ES-I3 (cell line): Measurements from ENCODE around the gene DGKB.

Experiments used
- H3K36me3 ChIP-seq: 2 replicates; pipeline ENCODE4 v1.6.1; 2013; ENCODE audit warnings: mild to moderate bottlenecking, low read length, control low read depth, moderate library complexity; ENCODE audit not compliant: insufficient read depth
- H3K4me1 ChIP-seq: 2 replicates; pipeline ENCODE4 v1.6.1; 2013; ENCODE audit warnings: mild to moderate bottlenecking, control low read depth, low read length; ENCODE audit not compliant: insufficient read depth
- H3K9ac ChIP-seq: 2 replicates; pipeline ENCODE4 v1.6.1; 2013; ENCODE audit warnings: low read depth, mild to moderate bottlenecking, low read length, moderate library complexity
- H3K9me3 ChIP-seq: 2 replicates; pipeline ENCODE4 v1.6.1; 2013; ENCODE audit warnings: mild to moderate bottlenecking, low read length, moderate library complexity; ENCODE audit not compliant: control insufficient read depth, insufficient read depth

Gene DGKB

GRCh38 chr7:14576578-14576977 is 326.0 kb downstream of the DGKB start:
- Histone ChIP-seq H3K36me3 (no peaks in the 10 kb centered on the region), H3K9ac (no peak overlapping the region), H3K4me1 (no peaks in the 10 kb centered on the region), H3K9me3 (no peaks in the 10 kb centered on the region)

GRCh38 chr7:14570750-14571607 is 331.6 kb downstream of the DGKB start:
- Histone ChIP-seq H3K36me3 (no peaks in the 10 kb centered on the region), H3K4me1 (no peaks in the 10 kb centered on the region), H3K9ac (no peak overlapping the region), H3K9me3 (no peaks in the 10 kb centered on the region)

- no peaks in the 10 kb centered on the region for H3K9me3 ChIP-seq
- H3K36me3 ChIP-seq, result no peaks in the 10 kb centered on the region
- H3K9ac ChIP-seq, result no peak overlapping the region
- no peaks in the 10 kb centered on the region for H3K4me1 ChIP-seq
Measured at GRCh38 chr7:14552060-14552459, 350.5 kb downstream of the DGKB start.

GRCh38 chr7:14551310-14551709 is 351.2 kb downstream of the DGKB start:
- no peaks in the 10 kb centered on the region for H3K4me1 ChIP-seq
- H3K9ac ChIP-seq, result no peak overlapping the region
- H3K36me3 ChIP-seq, result no peaks in the 10 kb centered on the region
- H3K9me3 ChIP-seq, result no peaks in the 10 kb centered on the region

GRCh38 chr7:14542624-14543023 is 359.9 kb downstream of the DGKB start:
- H3K9me3 ChIP-seq, result no peaks in the 10 kb centered on the region
- no peaks in the 10 kb centered on the region for H3K36me3 ChIP-seq
- H3K9ac ChIP-seq, result no peak overlapping the region
- H3K4me1 ChIP-seq, result no peaks in the 10 kb centered on the region

- no peak overlapping the region for H3K9ac ChIP-seq
- no peaks in the 10 kb centered on the region for H3K4me1 ChIP-seq
- H3K36me3 ChIP-seq, result no peaks in the 10 kb centered on the region
- no peaks in the 10 kb centered on the region for H3K9me3 ChIP-seq
Measured at GRCh38 chr7:14521183-14521582, 381.4 kb downstream of the DGKB start.

- H3K36me3 ChIP-seq, result no peaks in the 10 kb centered on the region
- no peaks in the 10 kb centered on the region for H3K4me1 ChIP-seq
- H3K9me3 ChIP-seq, result no peaks in the 10 kb centered on the region
- H3K9ac ChIP-seq, result no peak overlapping the region
Measured at GRCh38 chr7:14510268-14510667, 392.3 kb downstream of the DGKB start.

GRCh38 chr7:14507617-14508016 is 394.9 kb downstream of the DGKB start:
- Histone ChIP-seq H3K9ac (no peak overlapping the region), H3K36me3 (no peaks in the 10 kb centered on the region), H3K9me3 (no peaks in the 10 kb centered on the region), H3K4me1 (peaks cover 9% of the 10 kb centered on the region; the same call in 1 of the 2 replicates)

GRCh38 chr7:14505906-14506305 is 396.6 kb downstream of the DGKB start:
- Histone ChIP-seq H3K9me3 (no peaks in the 10 kb centered on the region; the same call in 1 of the 2 replicates), H3K36me3 (no peaks in the 10 kb centered on the region), H3K9ac (no peak overlapping the region), H3K4me1 (peaks cover 9% of the 10 kb centered on the region; the same call in 1 of the 2 replicates)

- Histone ChIP-seq H3K9ac (no peak overlapping the region), H3K36me3 (no peaks in the 10 kb centered on the region), H3K4me1 (peaks cover 9% of the 10 kb centered on the region; the same call in 1 of the 2 replicates), H3K9me3 (no peaks in the 10 kb centered on the region; the same call in 1 of the 2 replicates)
Measured at GRCh38 chr7:14504134-14504533, 398.4 kb downstream of the DGKB start.

- no peaks in the 10 kb centered on the region; the same call in 1 of the 2 replicates for H3K9me3 ChIP-seq
- peaks cover 9% of the 10 kb centered on the region; the same call in 1 of the 2 replicates for H3K4me1 ChIP-seq
- H3K36me3 ChIP-seq, result no peaks in the 10 kb centered on the region
- no peak overlapping the region for H3K9ac ChIP-seq
Measured at GRCh38 chr7:14503623-14504022, 398.9 kb downstream of the DGKB start.

GRCh38 chr7:14501436-14501835 is 401.1 kb downstream of the DGKB start:
- Histone ChIP-seq H3K9me3 (no peaks in the 10 kb centered on the region; the same call in 1 of the 2 replicates), H3K9ac (no peak overlapping the region), H3K36me3 (no peaks in the 10 kb centered on the region), H3K4me1 (peaks cover 9% of the 10 kb centered on the region; the same call in 1 of the 2 replicates)

GRCh38 chr7:14497390-14497789 is 405.2 kb downstream of the DGKB start:
- no peak overlapping the region for H3K9ac ChIP-seq
- H3K4me1 ChIP-seq, result no peaks in the 10 kb centered on the region
- H3K36me3 ChIP-seq, result no peaks in the 10 kb centered on the region
- H3K9me3 ChIP-seq, result no peaks in the 10 kb centered on the region; the same call in 1 of the 2 replicates

- H3K4me1 ChIP-seq, result no peaks in the 10 kb centered on the region
- no peaks in the 10 kb centered on the region for H3K36me3 ChIP-seq
- H3K9ac ChIP-seq, result no peak overlapping the region
- no peaks in the 10 kb centered on the region for H3K9me3 ChIP-seq
Measured at GRCh38 chr7:14495633-14496032, 406.9 kb downstream of the DGKB start.

GRCh38 chr7:14487701-14488395 is 414.7 kb downstream of the DGKB start:
- Histone ChIP-seq H3K9me3 (no peaks in the 10 kb centered on the region), H3K36me3 (no peaks in the 10 kb centered on the region), H3K9ac (no peak overlapping the region), H3K4me1 (no peaks in the 10 kb centered on the region)
